ENCODE data around the gene GATB.

GRCh38 chr4:151672996-151673395 is 87.8 kb downstream of the GATB start:
- TF ChIP-seq EZH2 (IDR thresholded peaks at IDR 0.05) = no peak
- no peak for TF ChIP-seq POLR2AphosphoS5 (IDR thresholded peaks at IDR 0.05; ENCODE audit: borderline replicate concordance, low read depth, low read length)
